WERI-Rb-1 (cell line): ENCODE measurements around the gene PTTG1.
A peak's percentile ranks its signal among the peaks of the same experiment; 100 is the strongest.

ENCODE experiments used
- DNase-seq: peaks from one replicate; pipeline ENCODE4 v3.0.0-alpha.2; 2020
- H3K27ac ChIP-seq: fragments of 250-450 bp; sonication (Bioruptor Pico); 2 replicates; pipeline ENCODE4 v1.5.1; 2020; ENCODE audit warnings: mild to moderate bottlenecking, moderate library complexity
- H3K27me3 ChIP-seq: fragments of 250-450 bp; sonication (Bioruptor Pico); 2 replicates; pipeline ENCODE4 v1.5.1; 2021; ENCODE audit warnings: mild to moderate bottlenecking, low read depth, moderate library complexity; ENCODE audit not compliant: insufficient read depth, severe bottlenecking
- H3K36me3 ChIP-seq: fragments of 250-450 bp; sonication (Bioruptor Pico); 2 replicates; pipeline ENCODE4 v1.5.1; 2020; ENCODE audit warnings: mild to moderate bottlenecking, moderate library complexity
- H3K4me3 ChIP-seq: 2 replicates; pipeline ENCODE4 v1.5.1; 2011; ENCODE audit warnings: low read depth, mild to moderate bottlenecking, control low read depth, low read length
- H3K9me3 ChIP-seq: fragments of 250-450 bp; sonication (Bioruptor Pico); 2 replicates; pipeline ENCODE4 v1.5.1; 2021; ENCODE audit warnings: mild to moderate bottlenecking, moderate library complexity; ENCODE audit not compliant: severe bottlenecking
- CTCF ChIP-seq: IDR thresholded peaks from 2 replicates; pipeline ENCODE4 v1.5.1; 2011; ENCODE audit warnings: low read depth, mild to moderate bottlenecking, control low read depth, inconsistent platforms, low read length

PTTG1 gene

GRCh38 chr5:160437271-160437670 is 15.6 kb downstream of the PTTG1 start:
- Histone ChIP-seq H3K36me3 (no peaks in the 10 kb centered on the region; the same call in 1 of the 2 replicates), H3K9me3 (no peaks in the 10 kb centered on the region), H3K27me3 (no peaks in the 10 kb centered on the region), H3K4me3 (no peak overlapping the region), H3K27ac (no peak overlapping the region)
- TF ChIP-seq CTCF, result no peak
- DNase-seq, result no peak

- peak; percentile 60 for DNase-seq
- no peaks in the 10 kb centered on the region for H3K27me3 ChIP-seq
- H3K9me3 ChIP-seq, result no peaks in the 10 kb centered on the region
- peak; percentile 87 for TF ChIP-seq CTCF
- no peaks in the 10 kb centered on the region for H3K36me3 ChIP-seq
- H3K4me3 ChIP-seq, result peak overlapping the region; percentile 30
- H3K27ac ChIP-seq, result no peak overlapping the region
These were observed 16.9 kb downstream of the PTTG1 start for GRCh38 chr5:160438316-160439204.

GRCh38 chr5:160439205-160439600 is 17.5 kb downstream of the PTTG1 start:
- TF ChIP-seq CTCF, result peak; percentile 86
- Histone ChIP-seq H3K27me3 (no peaks in the 10 kb centered on the region), H3K9me3 (no peaks in the 10 kb centered on the region), H3K36me3 (no peaks in the 10 kb centered on the region), H3K4me3 (peak overlapping the region; percentile 30), H3K27ac (no peak overlapping the region)
- DNase-seq, result peak; percentile 89

GRCh38 chr5:160441311-160441781 is 19.7 kb downstream of the PTTG1 start:
- TF ChIP-seq CTCF, result no peak

GRCh38 chr5:160442824-160443431 is 21.3 kb downstream of the PTTG1 start:
- no peak for DNase-seq
- Histone ChIP-seq H3K4me3 (no peak overlapping the region), H3K27ac (no peak overlapping the region), H3K36me3 (no peaks in the 10 kb centered on the region), H3K9me3 (peaks cover 6% of the 10 kb centered on the region), H3K27me3 (no peaks in the 10 kb centered on the region)
- TF ChIP-seq CTCF, result no peak

More at GRCh38 chr5:160441311-160441781, 19.7 kb downstream of the PTTG1 start:
- H3K27ac ChIP-seq, result no peak overlapping the region
- peaks cover 3% of the 10 kb centered on the region for H3K9me3 ChIP-seq
- no peak for DNase-seq
- H3K36me3 ChIP-seq, result no peaks in the 10 kb centered on the region
- no peak overlapping the region for H3K4me3 ChIP-seq
- no peaks in the 10 kb centered on the region for H3K27me3 ChIP-seq
